Esophagus squamous epithelium (tissue), 4 donors: ENCODE results near the gene EIF1AY.
A peak's percentile ranks its signal among the peaks of the same experiment; 100 is the strongest.

ENCODE experiments used
- CTCF ChIP-seq, 6 experiments: fragments of 450-650 bp in 4 of 6; fragments of 200-600 bp in 2 of 6; sonication (generic) in 2 of 6; IDR thresholded peaks; one replicate each; pipeline ENCODE4 v1.5.1; 2016 to 2019; ENCODE audit warnings: antibody characterized with exemption in 6 of 6, mild to moderate bottlenecking in 4 of 6, moderate library complexity in 4 of 6
- POLR2A ChIP-seq, 4 donors: fragments of 450-650 bp; IDR thresholded peaks; one replicate each; pipeline ENCODE4 v1.6.1; 2017; ENCODE audit warnings: antibody characterized with exemption in 4 of 4, mild to moderate bottlenecking in 4 of 4, moderate library complexity in 3 of 4

GRCh38 chrY:20575531-20576121 is at the start of gene EIF1AY:
- TF ChIP-seq CTCF (IDR thresholded peaks at IDR 0.05) (no peak), POLR2A (IDR thresholded peaks at IDR 0.05) (peak in 1 of 4 donors; percentile 83)
